ENCODE results near the gene RSRP1.
"Not testable (repeated sequence)": the region's sequence is repeated elsewhere in the genome, so short reads cannot be mapped to it uniquely, and the experiment has no call there.

The RSRP1 gene

GRCh38 chr1:25247024-25247828 is at the start of gene RSRP1:
Gene RSRP1, minus strand, starts transcription at chr1:25247454. Its CDS starts 491 bp downstream, at chr1:25246963.
- DNase-seq (ENCODE audit: low read depth, low spot score), result peak; percentile 98
- in situ Hi-C loops (cut with HindIII; ENCODE audit: low sequenced_read_pairs), result no loop called here
- TF ChIP-seq CTCF (IDR thresholded peaks at IDR 0.05; ENCODE audit: low read depth, low read length), result no peak
- H3K4me3 ChIP-seq (ENCODE audit: low read depth, low read length), result peak within 1 kb of the TSS; percentile 100

- H3K4me3 ChIP-seq (ENCODE audit: low read depth, low read length); DNase-seq (ENCODE audit: low read depth, low spot score); in situ Hi-C loops (cut with HindIII; ENCODE audit: low sequenced_read_pairs): not testable (repeated sequence)
Observed at GRCh38 chr1:25296501-25296900, 49.2 kb upstream of the RSRP1 start.

GRCh38 chr1:25294889-25295826 is 47.9 kb upstream of the RSRP1 start:
- H3K4me3 ChIP-seq (ENCODE audit: low read depth, low read length); DNase-seq (ENCODE audit: low read depth, low spot score); in situ Hi-C loops (cut with HindIII; ENCODE audit: low sequenced_read_pairs): not testable (repeated sequence)

GRCh38 chr1:25293426-25293825 is 46.2 kb upstream of the RSRP1 start:
- in situ Hi-C loops (cut with HindIII; ENCODE audit: low sequenced_read_pairs); H3K4me3 ChIP-seq (ENCODE audit: low read depth, low read length); DNase-seq (ENCODE audit: low read depth, low spot score): not testable (repeated sequence)

- DNase-seq (ENCODE audit: low read depth, low spot score); in situ Hi-C loops (cut with HindIII; ENCODE audit: low sequenced_read_pairs); H3K4me3 ChIP-seq (ENCODE audit: low read depth, low read length): not testable (repeated sequence)
Observed at GRCh38 chr1:25290043-25290442, 42.8 kb upstream of the RSRP1 start.

- in situ Hi-C loops (cut with HindIII; ENCODE audit: low sequenced_read_pairs); H3K4me3 ChIP-seq (ENCODE audit: low read depth, low read length): not testable (repeated sequence)
Observed at GRCh38 chr1:25288573-25289101, 41.4 kb upstream of the RSRP1 start.

GRCh38 chr1:25287164-25287563 is 39.9 kb upstream of the RSRP1 start:
- DNase-seq (ENCODE audit: low read depth, low spot score); in situ Hi-C loops (cut with HindIII; ENCODE audit: low sequenced_read_pairs): not testable (repeated sequence)

More at GRCh38 chr1:25288573-25289101, 41.4 kb upstream of the RSRP1 start:
- DNase-seq (ENCODE audit: low read depth, low spot score), result not testable (repeated sequence)

GRCh38 chr1:25285862-25286261 is 38.6 kb upstream of the RSRP1 start:
- DNase-seq (ENCODE audit: low read depth, low spot score); in situ Hi-C loops (cut with HindIII; ENCODE audit: low sequenced_read_pairs): not testable (repeated sequence)

More at GRCh38 chr1:25287164-25287563, 39.9 kb upstream of the RSRP1 start:
- H3K4me3 ChIP-seq (ENCODE audit: low read depth, low read length), result not testable (repeated sequence)

GRCh38 chr1:25279693-25280111 is 32.4 kb upstream of the RSRP1 start:
- H3K4me3 ChIP-seq (ENCODE audit: low read depth, low read length); DNase-seq (ENCODE audit: low read depth, low spot score); in situ Hi-C loops (cut with HindIII; ENCODE audit: low sequenced_read_pairs): not testable (repeated sequence)

More at GRCh38 chr1:25285862-25286261, 38.6 kb upstream of the RSRP1 start:
- not testable (repeated sequence) for H3K4me3 ChIP-seq (ENCODE audit: low read depth, low read length)

GRCh38 chr1:25278790-25279189 is 31.5 kb upstream of the RSRP1 start:
- DNase-seq (ENCODE audit: low read depth, low spot score); H3K4me3 ChIP-seq (ENCODE audit: low read depth, low read length); in situ Hi-C loops (cut with HindIII; ENCODE audit: low sequenced_read_pairs): not testable (repeated sequence)

GRCh38 chr1:25278358-25278757 is 31.1 kb upstream of the RSRP1 start:
- H3K4me3 ChIP-seq (ENCODE audit: low read depth, low read length); in situ Hi-C loops (cut with HindIII; ENCODE audit: low sequenced_read_pairs); DNase-seq (ENCODE audit: low read depth, low spot score): not testable (repeated sequence)

GRCh38 chr1:25277295-25277694 is 30.0 kb upstream of the RSRP1 start:
- DNase-seq (ENCODE audit: low read depth, low spot score); H3K4me3 ChIP-seq (ENCODE audit: low read depth, low read length); in situ Hi-C loops (cut with HindIII; ENCODE audit: low sequenced_read_pairs): not testable (repeated sequence)

- DNase-seq (ENCODE audit: low read depth, low spot score); in situ Hi-C loops (cut with HindIII; ENCODE audit: low sequenced_read_pairs); H3K4me3 ChIP-seq (ENCODE audit: low read depth, low read length): not testable (repeated sequence)
Observed at GRCh38 chr1:25275648-25276047, 28.4 kb upstream of the RSRP1 start.

- in situ Hi-C loops (cut with HindIII; ENCODE audit: low sequenced_read_pairs); H3K4me3 ChIP-seq (ENCODE audit: low read depth, low read length); DNase-seq (ENCODE audit: low read depth, low spot score): not testable (repeated sequence)
Observed at GRCh38 chr1:25272238-25272637, 25.0 kb upstream of the RSRP1 start, which contains the start of gene RHD. Gene RHD, plus strand, starts transcription at chr1:25272509. Its CDS starts 39 bp downstream, at chr1:25272548.

GRCh38 chr1:25268143-25268760 is 21.0 kb upstream of the RSRP1 start:
- DNase-seq (ENCODE audit: low read depth, low spot score), result not testable (repeated sequence)
- H3K4me3 ChIP-seq (ENCODE audit: low read depth, low read length), result peak overlapping the region; percentile 35

More at GRCh38 chr1:25268143-25268760, 21.0 kb upstream of the RSRP1 start:
- in situ Hi-C loops (cut with HindIII; ENCODE audit: low sequenced_read_pairs), result not testable (repeated sequence)

Measured in astrocyte of the spinal cord (primary cell).